HEK293T (cell line): ENCODE measurements around the gene CFAP410.

Experiments
- CTCF ChIA-PET: fragments of 350-600 bp; formaldehyde crosslinking; extraction: SDS; loops from one replicate; lab custom pipeline; 2021; ENCODE audit warnings: antibody characterized with exemption, inconsistent platforms; lab: Yijun Ruan, JAX
- POLR2A ChIA-PET: fragments of 350-600 bp; formaldehyde crosslinking; extraction: SDS; loops from one replicate; lab custom pipeline; 2020; ENCODE audit warnings: antibody characterized with exemption, inconsistent platforms; lab: Yijun Ruan, JAX
- DNase-seq: peaks from one replicate; pipeline ENCODE4 v3.0.0; 2012; ENCODE audit warnings: mixed read lengths; ENCODE audit errors: extremely low spot score
- ARNT ChIP-seq: fragments of 450-650 bp; IDR thresholded peaks from 2 replicates; pipeline ENCODE4 v1.6.1; 2017; ENCODE audit warnings: mild to moderate bottlenecking
- BHLHE40 ChIP-seq: fragments of 450-650 bp; IDR thresholded peaks from 2 replicates; pipeline ENCODE4 v1.6.1; 2016; ENCODE audit warnings: mild to moderate bottlenecking, moderate library complexity, borderline replicate concordance
- CTBP1 ChIP-seq: fragments of 450-650 bp; IDR thresholded peaks from 2 replicates; pipeline ENCODE4 v1.6.1; 2016; ENCODE audit warnings: borderline replicate concordance
- ELF4 ChIP-seq: fragments of 450-650 bp; IDR thresholded peaks from 2 replicates; pipeline ENCODE4 v1.6.1; 2017; ENCODE audit warnings: antibody characterized with exemption
- FOXA1 ChIP-seq: fragments of 450-650 bp; IDR thresholded peaks from 2 replicates; pipeline ENCODE4 v1.6.1; 2016; ENCODE audit warnings: mild to moderate bottlenecking
- FOXK2 ChIP-seq: fragments of 450-650 bp; IDR thresholded peaks from 2 replicates; pipeline ENCODE4 v1.6.1; 2016; ENCODE audit warnings: mild to moderate bottlenecking
- FOXM1 ChIP-seq: fragments of 450-650 bp; IDR thresholded peaks from 2 replicates; pipeline ENCODE4 v1.6.1; 2017; ENCODE audit warnings: mild to moderate bottlenecking, borderline replicate concordance
- HDGF ChIP-seq: fragments of 450-650 bp; IDR thresholded peaks from 2 replicates; pipeline ENCODE4 v1.6.1; 2017; ENCODE audit warnings: antibody characterized with exemption, borderline replicate concordance
- L3MBTL2 ChIP-seq: fragments of 450-650 bp; conservative IDR thresholded peaks from 2 replicates; pipeline ENCODE4 v1.6.1; 2016; ENCODE audit warnings: mild to moderate bottlenecking
- LEF1 ChIP-seq: fragments of 450-650 bp; IDR thresholded peaks from 2 replicates; pipeline ENCODE4 v1.6.1; 2017; ENCODE audit warnings: mild to moderate bottlenecking, borderline replicate concordance
- NFRKB ChIP-seq: fragments of 450-650 bp; IDR thresholded peaks from 2 replicates; pipeline ENCODE4 v1.6.1; 2016; ENCODE audit warnings: mild to moderate bottlenecking, moderate library complexity
- PKNOX1 ChIP-seq: fragments of 450-650 bp; IDR thresholded peaks from 2 replicates; pipeline ENCODE4 v1.6.1; 2016
- SP1 ChIP-seq: fragments of 450-650 bp; IDR thresholded peaks from 2 replicates; pipeline ENCODE4 v1.6.1; 2017
- SUZ12 ChIP-seq: fragments of 450-650 bp; IDR thresholded peaks from 2 replicates; pipeline ENCODE4 v1.6.1; 2016; ENCODE audit warnings: mild to moderate bottlenecking
- TARDBP ChIP-seq: fragments of 450-650 bp; IDR thresholded peaks from 2 replicates; pipeline ENCODE4 v1.6.1; 2016
- ZNF384 ChIP-seq: fragments of 450-650 bp; IDR thresholded peaks from 2 replicates; pipeline ENCODE4 v1.6.1; 2016

CFAP410 gene

DNA sequence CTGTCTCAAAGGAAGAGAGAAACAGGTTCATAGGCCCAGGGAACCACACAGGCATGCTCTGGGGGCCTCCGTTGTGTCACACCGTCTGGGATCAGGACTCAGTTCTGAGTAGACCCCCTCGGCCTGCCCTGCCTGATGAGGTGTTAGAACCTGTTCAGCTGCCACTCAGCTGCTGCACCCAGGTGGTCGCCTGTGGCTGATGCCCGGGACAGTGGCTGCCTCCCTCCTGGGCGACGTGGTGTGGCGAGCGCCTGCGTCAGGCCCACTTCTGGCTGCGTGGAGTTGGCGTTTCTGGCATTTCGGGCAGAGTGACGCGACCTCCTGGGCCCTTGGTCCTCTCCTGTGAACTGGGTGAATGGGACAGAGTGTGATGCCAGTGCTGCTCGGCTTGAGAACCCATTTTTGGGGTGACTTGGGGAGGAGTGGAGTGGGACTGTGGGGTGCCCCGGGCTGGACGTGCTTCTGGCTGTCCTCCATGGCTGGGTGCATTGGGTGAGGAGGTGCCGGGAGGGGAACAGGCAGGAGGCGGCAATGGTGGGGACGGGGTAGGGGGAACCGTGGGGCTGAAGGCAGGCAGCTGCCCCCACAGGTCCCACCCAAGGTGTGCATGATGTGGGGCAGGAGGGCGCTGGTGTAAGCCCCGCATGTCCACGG, 10.8 kb downstream of the CFAP410 start:
- CTCF ChIA-PET = no interaction called here
- no peak for DNase-seq
- TF ChIP-seq BHLHE40 (no peak), NFRKB (no peak), PKNOX1 (no peak), HDGF (no peak), FOXM1 (no peak), ZNF384 (no peak), SUZ12 (no peak), FOXA1 (no peak), L3MBTL2 (no peak), TARDBP (no peak), FOXK2 (no peak), ELF4 (no peak), SP1 (no peak), LEF1 (no peak)
- POLR2A ChIA-PET = no interaction called here

DNA sequence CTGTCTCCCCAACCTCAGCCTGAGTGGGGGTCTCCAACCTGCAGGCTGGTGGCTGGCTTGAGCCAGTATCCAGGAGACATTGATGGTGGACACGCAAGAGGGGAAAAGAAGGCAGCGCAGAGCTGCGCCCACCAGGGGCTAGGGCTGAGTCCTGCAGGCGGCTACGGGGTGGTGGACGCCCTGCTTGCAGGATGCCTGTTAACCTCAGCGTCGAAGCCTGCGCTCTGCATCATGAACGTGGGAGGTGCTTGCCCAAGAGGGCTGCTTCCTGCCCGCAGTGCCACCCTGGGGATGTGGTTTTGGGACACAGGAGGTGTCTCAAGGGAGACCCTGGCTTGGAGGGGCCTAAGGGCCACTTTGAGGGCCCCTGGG, 11.6 kb downstream of the CFAP410 start:
- ChIA-PET CTCF (no interaction called here), POLR2A (no interaction called here)
- no peak for DNase-seq
- TF ChIP-seq TARDBP = no peak
- no peak for TF ChIP-seq FOXK2
- no peak for TF ChIP-seq LEF1
- TF ChIP-seq CTBP1 = no peak
- no peak for TF ChIP-seq HDGF
- TF ChIP-seq SP1 = no peak

- ChIA-PET CTCF (no interaction called here), POLR2A (no interaction called here)
- TF ChIP-seq L3MBTL2 (no peak), PKNOX1 (no peak), LEF1 (no peak), ZNF384 (no peak)
- DNase-seq = no peak
These were observed 12.2 kb downstream of the CFAP410 start for GRCh38 chr21:44326716-44327602.

GRCh38 chr21:44326272-44326647, 12.9 kb downstream of the CFAP410 start:
- DNase-seq = no peak
- CTCF ChIA-PET = no interaction called here
- TF ChIP-seq SP1 (no peak), ZNF384 (no peak), FOXK2 (no peak), SUZ12 (no peak), LEF1 (no peak)
- POLR2A ChIA-PET = no interaction called here

DNA sequence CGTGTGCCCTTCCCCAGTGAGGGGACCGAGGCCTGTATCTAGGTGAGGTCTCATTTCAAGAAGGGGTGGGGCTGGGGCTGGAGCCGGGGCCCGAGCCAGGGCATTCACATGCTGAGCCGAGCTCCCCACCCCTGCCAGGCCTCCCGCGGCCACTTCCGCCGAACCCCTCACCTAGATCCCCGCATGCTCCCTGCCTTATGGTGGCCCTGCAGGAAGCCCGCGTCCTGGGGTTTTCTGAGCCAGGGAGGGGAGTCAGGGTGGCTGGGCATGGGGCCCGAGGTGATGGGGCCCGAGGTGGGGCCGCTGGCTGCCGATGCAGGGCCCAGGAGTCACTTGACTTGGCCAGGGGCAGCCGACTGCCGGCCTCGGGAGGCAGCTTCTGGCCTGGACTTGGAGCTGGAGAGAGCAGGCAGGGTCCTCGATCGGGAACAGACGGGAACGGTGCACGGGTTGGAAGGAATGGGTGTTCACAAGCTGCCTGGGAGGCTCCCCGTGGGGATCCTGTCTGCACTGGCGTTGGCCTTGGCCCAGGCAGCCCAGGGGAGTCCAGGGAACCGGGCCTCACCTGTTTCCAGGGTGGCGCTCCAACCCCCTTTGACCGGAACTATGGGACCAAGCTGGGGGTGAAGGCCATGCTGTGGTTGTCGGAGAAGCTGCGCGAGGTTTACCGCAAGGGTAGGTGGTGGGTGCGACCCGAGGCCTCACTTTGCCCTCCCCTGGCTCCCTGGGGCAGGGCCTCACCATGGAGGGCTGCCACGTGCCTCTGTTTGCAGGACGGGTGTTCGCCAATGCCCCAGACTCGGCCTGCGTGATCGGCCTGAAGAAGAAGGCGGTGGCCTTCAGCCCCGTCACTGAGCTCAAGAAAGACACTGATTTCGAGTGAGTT, 13.6 kb downstream of the CFAP410 start:
- no peak for DNase-seq
- CTCF ChIA-PET = no interaction called here
- no peak for TF ChIP-seq NFRKB
- no peak for TF ChIP-seq L3MBTL2
- no peak for TF ChIP-seq FOXM1
- no peak for TF ChIP-seq FOXK2
- TF ChIP-seq HDGF = no peak
- TF ChIP-seq SUZ12 = no peak
- TF ChIP-seq ARNT = no peak
- TF ChIP-seq BHLHE40 = no peak
- no peak for TF ChIP-seq SP1
- TF ChIP-seq ZNF384 = no peak
- no peak for TF ChIP-seq TARDBP
- no peak for TF ChIP-seq FOXA1
- TF ChIP-seq PKNOX1 = no peak
- no peak for TF ChIP-seq LEF1
- no peak for TF ChIP-seq CTBP1
- TF ChIP-seq ELF4 = no peak
- POLR2A ChIA-PET = no interaction called here

DNA sequence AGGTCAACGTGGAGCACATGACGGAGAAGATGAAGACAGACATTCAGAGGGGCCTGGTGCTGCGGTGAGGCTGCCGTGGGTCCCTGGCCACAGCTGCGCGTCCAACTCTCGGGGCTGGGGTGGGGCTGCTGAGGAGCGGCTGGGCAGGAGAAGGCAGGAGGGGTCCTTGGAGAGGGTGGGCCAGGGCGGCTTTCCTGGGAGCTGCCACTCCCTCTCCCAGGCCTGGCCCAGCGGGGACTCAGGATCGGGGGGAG, 14.4 kb downstream of the CFAP410 start:
- ChIA-PET POLR2A (no interaction called here), CTCF (no interaction called here)
- TF ChIP-seq CTBP1 = no peak
- no peak for TF ChIP-seq SUZ12
- no peak for TF ChIP-seq HDGF
- TF ChIP-seq PKNOX1 = no peak
- no peak for TF ChIP-seq ZNF384
- no peak for TF ChIP-seq ARNT
- no peak for TF ChIP-seq FOXM1

More for the DNA sequence above, 14.4 kb downstream of the CFAP410 start:
- DNase-seq = no peak
